GM19043 (cell line): ENCODE data around the gene ITGA5.
"Not testable (repeated sequence)": the region's sequence is repeated elsewhere in the genome, so short reads cannot be mapped to it uniquely, and the experiment has no call there.

Experiments
- ATAC-seq: cut with Tn5 transposase; IDR thresholded peaks from one replicate; pipeline ENCODE4 v1.9.1; 2021; ENCODE audit warnings: low read depth; ENCODE audit not compliant: unreplicated experiment

ITGA5 gene

DNA sequence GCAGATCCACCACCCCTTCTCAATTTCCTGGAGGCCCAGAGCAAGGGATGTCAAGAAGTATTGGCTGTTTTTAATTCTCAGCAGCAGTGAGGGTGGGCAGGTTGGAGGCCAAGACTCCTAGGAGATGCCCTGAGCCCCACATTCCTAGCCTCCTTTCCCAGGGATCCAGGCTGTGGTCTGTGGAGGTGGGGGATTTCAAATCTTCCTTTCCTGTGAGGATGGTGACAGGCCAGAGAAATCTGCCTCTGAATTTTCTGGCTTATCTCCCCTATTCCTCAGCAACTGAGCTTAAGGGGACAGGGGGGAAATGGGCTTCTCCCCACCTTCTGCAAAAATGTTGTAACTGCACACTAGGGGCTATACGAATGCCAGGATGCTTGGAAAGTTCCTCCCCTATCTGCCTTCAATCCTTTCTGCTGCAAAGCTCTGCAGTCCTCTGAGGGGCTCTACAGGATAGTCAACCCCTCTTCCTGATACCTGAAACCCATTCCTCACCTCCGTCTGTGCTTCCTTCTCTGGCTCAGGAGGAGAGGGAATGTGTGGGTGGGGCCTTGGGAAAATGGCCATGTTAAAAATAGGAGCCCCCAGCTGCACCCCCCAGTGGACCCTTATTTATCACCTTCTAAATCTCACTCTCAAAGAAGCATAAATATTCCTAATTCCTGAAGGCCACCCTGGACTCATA lies 61.4 kb downstream of the ITGA5 start:
- ATAC-seq = no peak

DNA sequence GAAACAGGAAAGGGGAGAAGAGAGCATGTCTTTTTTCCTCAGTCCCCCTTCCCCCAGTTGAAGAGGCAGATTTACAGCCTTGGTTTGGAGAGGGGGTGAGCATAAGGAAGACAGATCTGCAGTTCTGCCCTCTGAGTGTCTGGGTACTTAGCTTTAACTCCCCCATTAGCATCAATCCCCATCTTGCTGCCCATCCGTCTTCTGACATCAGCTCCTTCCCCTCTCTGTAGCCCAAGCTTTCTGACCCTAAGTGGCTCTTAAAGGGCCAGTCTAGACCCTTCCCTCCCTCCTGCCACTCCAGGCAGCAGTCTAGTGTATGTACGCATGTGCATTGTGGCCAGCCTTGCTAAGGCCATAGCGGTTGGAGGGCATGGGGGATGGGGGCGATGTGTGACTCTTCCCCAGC lies 62.1 kb downstream of the ITGA5 start:
- no peak for ATAC-seq

DNA sequence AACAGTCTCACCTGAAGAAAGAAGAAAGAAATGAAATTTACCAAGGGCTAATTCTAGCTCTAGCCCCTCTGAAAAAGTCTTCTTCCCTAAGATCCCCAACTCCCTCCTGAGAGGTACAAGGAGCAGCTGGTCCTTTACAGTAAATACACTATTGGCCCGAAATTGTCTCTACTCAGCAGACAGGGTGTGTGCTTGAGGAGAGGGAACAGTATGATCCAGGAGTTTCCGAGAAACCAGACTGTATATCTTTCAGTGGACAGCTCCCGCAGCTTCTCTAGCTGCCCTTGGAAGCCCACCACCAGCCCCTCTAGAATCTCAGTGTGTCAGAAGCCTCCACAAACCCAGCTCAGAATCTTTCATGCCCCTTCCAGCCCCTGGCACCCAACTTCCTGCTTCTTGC lies 62.8 kb downstream of the ITGA5 start:
- ATAC-seq = no peak

DNA sequence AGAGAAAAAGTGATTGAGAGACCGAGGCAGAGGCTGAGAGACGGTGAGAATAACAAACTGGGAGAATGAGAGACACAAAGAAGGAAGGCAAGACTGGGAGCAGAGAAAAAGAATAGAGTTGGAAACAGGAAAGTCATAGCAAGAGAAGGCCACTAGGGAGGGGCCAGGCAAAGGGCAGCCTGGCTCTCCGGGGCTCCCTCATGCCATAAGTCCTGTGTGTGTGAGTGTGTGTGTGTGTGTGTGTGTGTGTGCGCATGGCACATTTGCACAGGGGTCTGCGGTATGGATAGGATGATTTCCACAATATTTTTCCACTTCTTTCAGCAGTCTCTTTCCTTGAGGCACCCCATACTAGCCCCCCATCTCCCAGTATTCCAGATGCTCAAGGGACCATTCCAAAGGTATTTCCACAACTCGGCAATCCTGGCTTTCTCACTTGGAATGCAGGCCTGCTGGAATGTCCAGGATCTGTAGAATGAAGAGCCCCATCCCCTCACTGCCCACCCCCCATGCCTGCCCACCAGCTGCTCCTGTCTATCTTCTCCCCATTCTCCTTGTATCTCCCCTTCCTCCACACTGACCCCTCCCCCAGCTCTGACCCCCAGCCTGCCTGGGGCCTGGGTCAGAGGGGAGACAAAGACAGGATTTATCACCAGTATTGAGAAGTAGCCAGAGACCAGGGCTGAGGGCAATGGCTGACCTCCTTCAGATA lies 63.8 kb downstream of the ITGA5 start:
- no peak for ATAC-seq

DNA sequence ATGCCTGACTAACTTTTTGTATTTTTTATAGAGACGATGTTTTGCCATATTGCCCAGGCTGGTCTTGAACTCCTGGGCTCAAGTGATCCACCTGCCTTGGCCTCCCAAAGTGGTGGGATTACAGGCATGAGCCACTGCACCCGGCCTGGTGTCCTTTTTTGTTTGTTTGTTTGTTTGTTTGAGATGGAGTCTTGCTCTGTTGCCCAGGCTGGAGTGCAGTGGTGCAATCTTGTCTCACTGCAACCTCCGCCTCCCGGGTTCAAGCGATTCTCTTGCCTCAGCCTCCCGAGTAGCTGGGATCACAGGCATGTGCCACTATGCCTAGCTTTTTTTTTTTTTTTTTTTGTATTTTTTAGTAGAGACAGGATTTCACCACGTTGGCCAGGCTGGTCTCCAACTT lies 64.8 kb downstream of the ITGA5 start:
- ATAC-seq = not testable (repeated sequence)

DNA sequence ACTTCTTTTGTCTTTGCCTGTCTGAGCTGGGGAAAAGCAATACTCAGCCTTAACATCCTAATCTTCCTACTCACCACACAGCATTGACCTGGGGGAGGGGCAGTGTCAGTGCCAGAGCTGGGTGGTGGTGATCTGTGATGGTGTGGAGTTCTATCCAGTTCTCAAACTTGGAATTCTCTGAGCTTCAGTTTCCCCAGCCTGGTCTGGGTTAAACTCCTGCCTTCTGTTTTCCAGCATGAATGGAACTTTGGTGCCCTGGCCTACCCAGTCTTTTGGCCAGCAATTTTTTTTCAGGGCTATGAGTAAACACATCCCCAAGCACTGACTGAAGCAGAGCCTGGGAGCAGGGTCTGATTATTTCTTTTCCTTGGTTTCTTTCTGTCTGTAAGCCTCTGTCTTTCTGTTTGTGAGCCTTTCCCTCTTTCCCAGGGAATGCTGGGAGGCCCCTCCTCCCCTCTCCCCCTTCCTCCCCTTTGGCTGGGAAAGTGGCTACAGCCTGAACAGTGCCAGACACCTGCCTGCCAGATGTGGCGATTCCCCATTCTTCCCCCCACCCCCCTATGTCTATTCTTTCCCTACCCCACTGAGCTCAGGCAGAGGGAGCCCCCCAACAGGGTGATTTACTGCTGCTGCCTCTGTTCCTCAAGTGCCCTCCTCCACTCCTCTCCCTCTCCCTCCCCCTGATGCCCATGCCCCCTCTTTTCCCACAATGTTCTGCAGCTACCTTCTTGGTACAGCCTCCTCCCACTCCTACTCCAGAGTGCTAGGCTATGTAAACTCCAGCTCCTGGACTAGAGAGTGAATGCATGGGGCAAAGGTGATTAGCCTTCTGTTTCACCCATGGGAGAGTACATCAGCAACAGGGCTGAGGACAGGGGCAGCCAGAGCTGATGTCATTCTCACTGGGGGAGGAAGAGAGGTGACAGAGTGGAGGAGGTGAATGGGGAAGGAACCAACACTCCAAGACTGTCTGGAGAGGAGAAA lies 65.9 kb downstream of the ITGA5 start:
- no peak for ATAC-seq

DNA sequence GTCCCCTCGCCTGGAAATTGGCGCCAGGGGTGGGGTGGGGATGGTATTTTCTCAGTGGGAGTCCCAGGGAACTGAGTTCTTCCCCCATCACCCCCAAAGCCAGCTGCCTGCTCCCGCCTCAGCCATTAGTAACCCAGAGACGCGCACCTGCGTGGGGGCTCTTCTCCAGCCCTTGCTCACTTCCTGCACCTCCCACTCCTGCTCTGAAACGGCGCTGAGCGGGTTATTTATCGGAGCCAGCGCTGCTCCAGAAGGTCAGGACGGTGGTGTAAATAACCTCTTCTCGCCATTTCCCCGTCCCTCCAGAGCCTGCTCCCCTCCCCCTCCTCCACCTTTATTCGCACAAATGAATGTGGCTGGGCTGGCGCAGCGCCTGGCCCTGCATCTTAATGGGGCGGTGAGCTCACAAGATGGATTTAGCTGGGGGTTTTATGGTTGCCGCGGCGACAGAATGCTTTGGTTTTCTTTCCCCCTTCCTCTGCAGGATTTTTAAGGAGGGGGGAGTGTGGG lies 67.0 kb downstream of the ITGA5 start:
- no peak for ATAC-seq

DNA sequence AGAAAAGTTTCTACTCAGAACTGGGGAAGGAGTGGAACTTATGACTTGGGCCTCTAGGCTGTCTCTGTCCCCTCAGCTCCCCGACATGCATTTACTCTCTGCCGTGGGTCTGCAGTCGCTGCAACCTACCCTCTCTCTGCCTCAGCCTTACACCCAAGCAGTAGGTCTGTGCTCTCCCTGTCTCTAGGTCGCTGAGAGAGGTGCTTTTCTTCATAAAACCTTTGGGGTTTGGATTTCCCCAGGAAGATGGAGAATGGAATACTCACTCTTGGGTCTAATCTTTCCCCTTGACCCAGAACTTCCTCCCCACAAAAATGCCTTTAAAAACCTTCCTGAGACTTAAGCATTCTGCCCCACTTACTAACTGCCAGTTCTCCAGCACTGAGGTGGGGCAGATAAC lies 67.7 kb downstream of the ITGA5 start:
- ATAC-seq = no peak

DNA sequence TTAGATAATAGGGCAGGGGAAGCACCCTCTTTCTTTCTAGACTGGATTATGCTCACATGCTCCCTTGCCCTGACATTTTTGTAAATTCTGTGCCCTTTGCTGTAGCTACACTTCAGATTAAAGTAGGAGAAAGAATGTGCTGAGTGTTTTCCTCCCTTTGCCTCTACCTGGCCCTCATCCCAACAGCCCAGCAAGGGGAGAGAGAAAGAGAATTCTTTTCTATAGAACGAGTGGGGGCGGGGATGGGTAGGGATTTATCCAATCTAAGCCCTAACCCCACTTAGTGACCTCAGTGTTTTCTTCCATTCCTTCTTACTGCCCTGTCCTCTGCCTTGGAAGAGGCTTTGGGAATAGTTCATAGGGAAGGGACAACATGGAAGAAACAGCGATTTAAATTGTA lies 68.3 kb downstream of the ITGA5 start:
- ATAC-seq = no peak

DNA sequence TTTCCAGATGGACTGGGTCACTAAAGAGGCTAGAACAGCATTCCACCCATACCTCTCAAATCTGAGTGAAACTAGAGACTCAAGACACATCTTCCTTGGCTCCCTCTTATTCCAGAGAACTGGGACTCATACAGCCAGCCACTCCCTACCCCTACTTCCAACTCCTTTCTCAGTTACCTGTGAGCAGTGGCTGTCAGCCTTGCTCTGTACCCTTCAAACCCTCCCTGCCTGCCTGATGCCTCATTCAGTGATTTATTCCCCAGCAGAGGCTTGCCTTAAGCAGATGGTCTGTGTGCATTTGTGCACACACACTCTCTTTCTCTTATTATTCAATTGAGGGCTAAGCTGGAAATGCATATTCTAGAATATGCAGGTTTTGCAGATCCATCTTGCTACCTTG lies 69.4 kb downstream of the ITGA5 start:
- ATAC-seq = no peak

DNA sequence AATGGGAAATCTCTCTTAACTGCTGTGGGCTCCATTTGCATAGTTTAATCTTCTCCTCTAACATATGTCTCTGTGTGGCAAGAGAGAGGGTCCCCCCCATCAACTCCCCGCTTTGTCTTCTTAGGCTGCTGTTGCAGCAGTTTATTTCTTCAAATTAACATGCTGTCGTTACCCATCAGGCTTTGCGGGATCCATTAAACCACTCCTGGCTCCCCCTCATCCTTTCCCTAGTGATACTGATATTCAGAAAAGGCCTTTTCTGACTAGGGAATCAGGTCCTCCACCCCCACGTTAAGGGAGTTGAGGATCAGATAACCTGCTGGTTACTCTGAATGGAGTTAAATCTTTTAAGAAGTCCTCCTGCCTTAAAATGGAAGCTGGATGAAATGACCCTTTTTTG lies 70.0 kb downstream of the ITGA5 start:
- no peak for ATAC-seq
